Calu3 (cell line): ENCODE data around the gene SPDEF. TPM values are rescaled to one million over a fixed set of nuclear protein-coding genes. Genes with fewer than 3 reads are reported as not detected.

ENCODE experiments used
- BruUV-seq: library from RNA; stranded (reverse); fragments of 400-500 nt; replicated peaks from 2 replicates; lab custom pipeline; 2021; lab: Mats Ljungman, UMichigan
- CTCF ChIA-PET: fragments of 300-600 bp; sonication (Branson Sonifier 250); formaldehyde crosslinking; loops from one replicate; lab custom pipeline; 2022; ENCODE audit warnings: antibody characterized with exemption; lab: Charles Lee
- DNase-seq: peaks from one replicate; pipeline ENCODE4 v3.0.0; 2022
- H3K27ac Mint-ChIP-seq: one replicate; pipeline ENCODE4 v1.8.0; 2022; ENCODE audit warnings: mixed read lengths; ENCODE audit not compliant: unreplicated experiment
- H3K27me3 Mint-ChIP-seq: one replicate; pipeline ENCODE4 v1.8.0; 2022; ENCODE audit warnings: mixed read lengths; ENCODE audit not compliant: unreplicated experiment
- H3K36me3 Mint-ChIP-seq: one replicate; pipeline ENCODE4 v1.8.0; 2022; ENCODE audit warnings: mild to moderate bottlenecking, moderate library complexity, mixed read lengths; ENCODE audit not compliant: insufficient read depth, unreplicated experiment
- H3K4me1 Mint-ChIP-seq: one replicate; pipeline ENCODE4 v1.8.0; 2022; ENCODE audit warnings: mild to moderate bottlenecking, low read depth, mixed read lengths; ENCODE audit not compliant: unreplicated experiment
- H3K4me3 Mint-ChIP-seq: one replicate; pipeline ENCODE4 v1.8.0; 2022; ENCODE audit warnings: mild to moderate bottlenecking, low read depth, moderate library complexity, mixed read lengths; ENCODE audit not compliant: unreplicated experiment
- H3K9me3 Mint-ChIP-seq: one replicate; pipeline ENCODE4 v1.8.0; 2022; ENCODE audit warnings: low read depth, mixed read lengths; ENCODE audit not compliant: unreplicated experiment
- intact Hi-C: fragments of 100-400 bp; cut with micrococcal nuclease; formaldehyde crosslinking; loops from one replicate; pipeline ENCODE4 v1.10.0; 2022; ENCODE audit not compliant: unreplicated experiment
- total RNA-seq: library from RNA; stranded (reverse); gene quantifications from 2 replicates; pipeline ENCODE4 v1.2.3, GENCODE V29; 2022
- TF ChIP-seq, protein P1 (sequence below): fragments of 200-600 bp; IDR thresholded peaks from one replicate; pipeline ENCODE4 v1.8.0; 2022; ENCODE audit warnings: antibody characterized with exemption; ENCODE audit not compliant: unreplicated experiment

The SPDEF gene
- total RNA-seq, 1 experiment from 2014 or later, result 7.9 TPM

DNA sequence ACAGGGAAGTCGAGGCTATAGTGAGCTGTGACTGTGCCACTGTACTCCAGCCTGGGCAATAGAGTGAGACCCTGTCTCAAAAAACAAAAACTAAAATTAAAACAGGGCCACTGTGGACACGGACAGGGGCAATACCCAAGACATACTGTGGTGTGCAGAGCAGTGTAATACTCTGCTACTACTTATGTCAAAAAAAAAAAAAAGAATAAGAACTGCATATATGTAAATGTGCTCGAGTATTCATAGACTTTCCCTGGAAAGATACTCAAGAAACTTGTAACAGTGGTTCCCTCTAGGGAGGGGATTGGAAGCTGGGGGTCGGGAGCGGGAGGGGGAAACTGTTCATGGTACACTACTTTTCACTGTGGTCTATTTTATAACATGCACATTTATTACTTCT, 15.9 kb downstream of the SPDEF start:
- CTCF ChIA-PET, result interaction anchor here (0.6 kb wide), 1 partner anchor 13 kb away, joined by 4 read pairs; no protein-coding TSS in a partner anchor
- no peaks in the 10 kb centered on the region for H3K27me3 Mint-ChIP-seq
- no peak overlapping the region for H3K4me3 Mint-ChIP-seq
- TF ChIP-seq, protein P1, sequence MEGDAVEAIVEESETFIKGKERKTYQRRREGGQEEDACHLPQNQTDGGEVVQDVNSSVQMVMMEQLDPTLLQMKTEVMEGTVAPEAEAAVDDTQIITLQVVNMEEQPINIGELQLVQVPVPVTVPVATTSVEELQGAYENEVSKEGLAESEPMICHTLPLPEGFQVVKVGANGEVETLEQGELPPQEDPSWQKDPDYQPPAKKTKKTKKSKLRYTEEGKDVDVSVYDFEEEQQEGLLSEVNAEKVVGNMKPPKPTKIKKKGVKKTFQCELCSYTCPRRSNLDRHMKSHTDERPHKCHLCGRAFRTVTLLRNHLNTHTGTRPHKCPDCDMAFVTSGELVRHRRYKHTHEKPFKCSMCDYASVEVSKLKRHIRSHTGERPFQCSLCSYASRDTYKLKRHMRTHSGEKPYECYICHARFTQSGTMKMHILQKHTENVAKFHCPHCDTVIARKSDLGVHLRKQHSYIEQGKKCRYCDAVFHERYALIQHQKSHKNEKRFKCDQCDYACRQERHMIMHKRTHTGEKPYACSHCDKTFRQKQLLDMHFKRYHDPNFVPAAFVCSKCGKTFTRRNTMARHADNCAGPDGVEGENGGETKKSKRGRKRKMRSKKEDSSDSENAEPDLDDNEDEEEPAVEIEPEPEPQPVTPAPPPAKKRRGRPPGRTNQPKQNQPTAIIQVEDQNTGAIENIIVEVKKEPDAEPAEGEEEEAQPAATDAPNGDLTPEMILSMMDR, result no peak
- intact Hi-C loops, result no loop called here
- no peak for DNase-seq
- BruUV-seq, result no TSS peak
- peaks cover 20% of the 10 kb centered on the region for H3K4me1 Mint-ChIP-seq
- no peaks in the 10 kb centered on the region for H3K9me3 Mint-ChIP-seq
- H3K36me3 Mint-ChIP-seq, result no peaks in the 10 kb centered on the region
- H3K27ac Mint-ChIP-seq, result no peak overlapping the region

DNA sequence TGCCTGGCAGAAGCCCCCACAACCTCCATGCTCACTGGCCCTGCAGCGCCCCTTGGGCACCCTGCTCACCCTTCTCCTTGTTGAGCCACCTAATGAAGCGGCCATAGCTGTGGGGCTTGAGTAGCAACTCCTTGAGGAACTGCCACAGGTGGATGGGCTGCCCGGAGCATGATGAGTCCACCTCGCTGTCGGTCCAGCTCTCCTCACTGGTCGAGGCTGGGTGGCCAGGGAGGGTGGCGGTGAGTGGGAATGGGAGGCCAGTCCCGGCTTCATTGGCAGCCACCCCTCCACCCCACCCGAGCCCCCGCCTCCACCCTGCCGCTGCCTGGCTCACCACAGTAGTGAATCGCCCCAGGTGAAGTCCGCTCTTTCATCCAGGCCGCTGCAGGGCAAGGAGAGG, 16.9 kb downstream of the SPDEF start:
- H3K4me3 Mint-ChIP-seq, result no peak overlapping the region
- H3K4me1 Mint-ChIP-seq, result peaks cover 20% of the 10 kb centered on the region
- H3K9me3 Mint-ChIP-seq, result no peaks in the 10 kb centered on the region
- BruUV-seq, result no TSS peak
- no peak overlapping the region for H3K27ac Mint-ChIP-seq
- intact Hi-C loops, result no loop called here
- DNase-seq, result no peak
- CTCF ChIA-PET, result interaction anchor here (0.6 kb wide), 1 partner anchor 828 kb away, joined by 4 read pairs; the partner anchor contains the start of gene UQCC2
- TF ChIP-seq, protein P1, result no peak
- H3K27me3 Mint-ChIP-seq, result no peaks in the 10 kb centered on the region
- H3K36me3 Mint-ChIP-seq, result no peaks in the 10 kb centered on the region

DNA sequence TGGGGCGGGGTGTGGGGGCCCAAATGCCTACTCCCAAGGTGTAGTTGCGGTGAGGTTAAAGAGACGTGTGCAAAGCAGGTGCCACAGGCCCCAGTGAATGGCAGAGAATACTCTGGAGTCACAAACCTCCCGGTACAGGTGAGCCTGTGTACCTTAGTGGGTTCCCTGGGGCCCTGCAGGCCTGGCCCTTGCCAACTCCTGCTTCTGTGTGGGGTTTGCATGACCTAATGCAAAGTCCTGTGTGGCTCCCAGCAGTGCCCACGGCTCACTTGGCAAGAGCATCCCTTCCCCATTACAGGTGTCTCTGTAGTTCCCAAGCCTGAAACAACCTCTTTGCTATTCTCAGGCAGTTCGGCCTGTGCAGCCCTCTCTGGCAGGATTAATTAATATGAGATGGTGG, 17.5 kb downstream of the SPDEF start:
- CTCF ChIA-PET, result no interaction called here
- DNase-seq, result no peak
- no peak overlapping the region for H3K4me3 Mint-ChIP-seq
- H3K27me3 Mint-ChIP-seq, result no peaks in the 10 kb centered on the region
- H3K4me1 Mint-ChIP-seq, result peaks cover 18% of the 10 kb centered on the region
- no peak overlapping the region for H3K27ac Mint-ChIP-seq
- BruUV-seq, result no TSS peak
- no peaks in the 10 kb centered on the region for H3K36me3 Mint-ChIP-seq
- intact Hi-C loops, result no loop called here
- TF ChIP-seq, protein P1, result no peak
- H3K9me3 Mint-ChIP-seq, result no peaks in the 10 kb centered on the region

DNA sequence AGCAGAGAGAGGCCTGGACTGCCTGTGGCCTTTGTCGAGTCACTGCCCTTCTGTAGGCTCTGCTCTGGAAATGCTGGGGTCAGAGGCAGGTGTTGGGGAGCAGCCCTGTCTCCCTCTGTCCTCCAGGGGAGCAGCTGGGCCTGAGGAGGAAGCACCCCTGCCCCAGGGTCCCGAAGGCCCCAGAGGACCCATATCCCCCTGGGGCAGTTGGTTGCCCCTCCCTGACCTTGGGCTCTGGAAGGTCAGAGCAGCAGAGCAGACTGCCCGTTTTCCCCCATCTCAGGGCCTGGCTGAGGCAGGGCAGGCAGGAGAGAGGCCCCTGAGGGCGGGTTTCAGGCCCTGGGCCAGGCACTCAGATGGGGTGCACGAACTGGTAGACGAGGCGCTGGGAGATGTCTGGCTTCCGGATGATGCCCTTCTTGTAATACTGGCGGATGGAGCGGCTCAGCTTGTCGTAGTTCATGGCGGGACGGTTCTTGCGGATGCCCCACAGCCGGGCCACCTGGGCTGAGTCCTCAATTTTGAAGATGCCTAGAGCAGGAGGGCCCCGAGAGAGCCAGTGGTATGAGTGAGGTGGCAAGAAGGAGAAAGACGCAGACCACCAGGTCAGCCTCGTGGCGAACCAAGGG, 18.1 kb downstream of the SPDEF start:
- no peaks in the 10 kb centered on the region for H3K9me3 Mint-ChIP-seq
- H3K4me3 Mint-ChIP-seq, result no peak overlapping the region
- intact Hi-C loops, result no loop called here
- CTCF ChIA-PET, result no interaction called here
- no TSS peak for BruUV-seq
- TF ChIP-seq, protein P1, result no peak
- H3K27me3 Mint-ChIP-seq, result no peaks in the 10 kb centered on the region
- H3K36me3 Mint-ChIP-seq, result no peaks in the 10 kb centered on the region
- no peak overlapping the region for H3K27ac Mint-ChIP-seq
- DNase-seq, result no peak
- peaks cover 12% of the 10 kb centered on the region for H3K4me1 Mint-ChIP-seq
